Calu3 (cell line): ENCODE measurements around the gene SIL1. TPM values are rescaled to one million over a fixed set of nuclear protein-coding genes. Genes with fewer than 3 reads are reported as not detected.

ENCODE experiments used
- BruUV-seq: library from RNA; stranded (reverse); fragments of 400-500 nt; replicated peaks from 2 replicates; lab custom pipeline; 2021; lab: Mats Ljungman, UMichigan
- CTCF ChIA-PET: fragments of 300-600 bp; sonication (Branson Sonifier 250); formaldehyde crosslinking; loops from one replicate; lab custom pipeline; 2022; ENCODE audit warnings: antibody characterized with exemption; lab: Charles Lee
- DNase-seq: peaks from one replicate; pipeline ENCODE4 v3.0.0; 2022
- H3K27ac Mint-ChIP-seq: one replicate; pipeline ENCODE4 v1.8.0; 2022; ENCODE audit warnings: mixed read lengths; ENCODE audit not compliant: unreplicated experiment
- H3K27me3 Mint-ChIP-seq: one replicate; pipeline ENCODE4 v1.8.0; 2022; ENCODE audit warnings: mixed read lengths; ENCODE audit not compliant: unreplicated experiment
- H3K36me3 Mint-ChIP-seq: one replicate; pipeline ENCODE4 v1.8.0; 2022; ENCODE audit warnings: mild to moderate bottlenecking, moderate library complexity, mixed read lengths; ENCODE audit not compliant: insufficient read depth, unreplicated experiment
- H3K4me1 Mint-ChIP-seq: one replicate; pipeline ENCODE4 v1.8.0; 2022; ENCODE audit warnings: mild to moderate bottlenecking, low read depth, mixed read lengths; ENCODE audit not compliant: unreplicated experiment
- H3K4me3 Mint-ChIP-seq: one replicate; pipeline ENCODE4 v1.8.0; 2022; ENCODE audit warnings: mild to moderate bottlenecking, low read depth, moderate library complexity, mixed read lengths; ENCODE audit not compliant: unreplicated experiment
- H3K9me3 Mint-ChIP-seq: one replicate; pipeline ENCODE4 v1.8.0; 2022; ENCODE audit warnings: low read depth, mixed read lengths; ENCODE audit not compliant: unreplicated experiment
- intact Hi-C: fragments of 100-400 bp; cut with micrococcal nuclease; formaldehyde crosslinking; loops from one replicate; pipeline ENCODE4 v1.10.0; 2022; ENCODE audit not compliant: unreplicated experiment
- total RNA-seq: library from RNA; stranded (reverse); gene quantifications from 2 replicates; pipeline ENCODE4 v1.2.3, GENCODE V29; 2022
- TF ChIP-seq, protein P1 (sequence below): fragments of 200-600 bp; IDR thresholded peaks from one replicate; pipeline ENCODE4 v1.8.0; 2022; ENCODE audit warnings: antibody characterized with exemption; ENCODE audit not compliant: unreplicated experiment

The SIL1 gene
- total RNA-seq, 1 experiment from 2014 or later: 45.8 TPM

DNA sequence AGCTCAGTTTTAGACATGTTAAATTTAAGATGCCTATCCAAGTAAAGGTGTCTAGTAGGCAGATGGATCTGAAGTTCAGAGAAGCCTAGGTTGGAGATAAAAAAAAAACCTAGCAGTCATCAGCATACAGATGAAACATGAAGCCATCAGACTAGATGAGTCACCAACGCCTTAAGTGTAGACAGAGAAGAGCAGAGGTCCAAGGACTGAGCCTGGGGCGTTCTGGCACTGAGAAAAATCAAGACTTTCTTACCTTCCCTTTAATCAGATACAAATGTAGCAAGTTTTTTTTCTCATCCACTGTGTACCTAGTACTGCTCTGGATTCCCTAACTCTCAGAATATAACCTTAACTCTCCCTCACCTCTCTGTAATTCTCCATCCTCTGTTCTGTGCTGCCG is 97.3 kb downstream of the SIL1 start:
- intact Hi-C loops: no loop called here
- CTCF ChIA-PET: no interaction called here
- Mint-ChIP-seq H3K36me3 (no peaks in the 10 kb centered on the region), H3K4me1 (peaks cover 10% of the 10 kb centered on the region), H3K9me3 (no peaks in the 10 kb centered on the region), H3K27me3 (no peaks in the 10 kb centered on the region), H3K27ac (no peak overlapping the region), H3K4me3 (no peak overlapping the region)
- no TSS peak for BruUV-seq
- TF ChIP-seq, protein P1, sequence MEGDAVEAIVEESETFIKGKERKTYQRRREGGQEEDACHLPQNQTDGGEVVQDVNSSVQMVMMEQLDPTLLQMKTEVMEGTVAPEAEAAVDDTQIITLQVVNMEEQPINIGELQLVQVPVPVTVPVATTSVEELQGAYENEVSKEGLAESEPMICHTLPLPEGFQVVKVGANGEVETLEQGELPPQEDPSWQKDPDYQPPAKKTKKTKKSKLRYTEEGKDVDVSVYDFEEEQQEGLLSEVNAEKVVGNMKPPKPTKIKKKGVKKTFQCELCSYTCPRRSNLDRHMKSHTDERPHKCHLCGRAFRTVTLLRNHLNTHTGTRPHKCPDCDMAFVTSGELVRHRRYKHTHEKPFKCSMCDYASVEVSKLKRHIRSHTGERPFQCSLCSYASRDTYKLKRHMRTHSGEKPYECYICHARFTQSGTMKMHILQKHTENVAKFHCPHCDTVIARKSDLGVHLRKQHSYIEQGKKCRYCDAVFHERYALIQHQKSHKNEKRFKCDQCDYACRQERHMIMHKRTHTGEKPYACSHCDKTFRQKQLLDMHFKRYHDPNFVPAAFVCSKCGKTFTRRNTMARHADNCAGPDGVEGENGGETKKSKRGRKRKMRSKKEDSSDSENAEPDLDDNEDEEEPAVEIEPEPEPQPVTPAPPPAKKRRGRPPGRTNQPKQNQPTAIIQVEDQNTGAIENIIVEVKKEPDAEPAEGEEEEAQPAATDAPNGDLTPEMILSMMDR: no peak
- DNase-seq: no peak

DNA sequence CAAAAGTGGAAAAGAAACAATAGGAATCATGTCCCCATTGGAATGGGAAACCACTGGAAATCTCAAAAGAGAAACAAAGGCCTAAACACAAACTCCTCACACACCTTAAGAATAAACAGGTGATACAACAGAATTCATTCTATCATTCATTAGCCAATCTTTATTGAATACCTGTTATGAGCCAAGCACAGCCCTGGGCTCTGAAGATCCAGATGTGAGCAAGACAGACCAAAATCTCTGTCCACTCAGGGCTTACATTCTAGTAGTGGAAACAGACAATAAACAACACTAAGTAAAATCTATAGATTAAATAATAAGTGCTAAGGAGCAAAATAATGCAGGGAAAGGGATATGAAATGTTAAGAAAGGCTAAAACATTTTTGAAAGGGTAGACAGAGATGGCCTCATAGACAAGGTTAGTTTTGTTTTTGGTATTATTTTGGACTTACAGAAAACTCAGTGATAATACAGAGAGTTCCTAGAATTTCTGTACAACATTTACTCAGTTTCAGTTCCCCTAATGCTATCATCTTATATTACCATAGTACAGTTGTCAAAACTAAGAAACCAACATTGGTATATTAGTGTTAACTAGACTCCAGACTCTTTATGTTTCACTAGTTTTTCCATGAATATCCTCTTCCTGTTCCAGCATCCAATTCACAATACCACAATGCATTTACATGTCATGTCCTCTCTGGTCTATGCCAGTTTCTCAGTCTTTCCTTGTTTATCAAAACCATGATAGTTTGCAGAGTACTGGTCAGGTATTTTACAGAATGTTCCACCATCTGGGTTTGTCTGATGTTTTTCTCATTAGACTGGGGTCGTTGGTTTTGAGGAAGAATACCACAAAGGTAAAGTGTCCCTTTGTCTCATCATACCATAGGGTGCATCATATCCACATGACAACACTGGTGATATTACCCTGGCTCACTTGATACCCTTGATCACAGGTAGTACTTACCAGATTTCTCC is 103.7 kb downstream of the SIL1 start:
- H3K36me3 Mint-ChIP-seq: no peaks in the 10 kb centered on the region
- H3K9me3 Mint-ChIP-seq: no peaks in the 10 kb centered on the region
- H3K4me1 Mint-ChIP-seq: no peaks in the 10 kb centered on the region
- intact Hi-C loops: no loop called here
- DNase-seq: no peak
- TF ChIP-seq, protein P1: no peak
- no peak overlapping the region for H3K4me3 Mint-ChIP-seq
- no peak overlapping the region for H3K27ac Mint-ChIP-seq
- H3K27me3 Mint-ChIP-seq: no peaks in the 10 kb centered on the region
- CTCF ChIA-PET: no interaction called here
- no TSS peak for BruUV-seq

DNA sequence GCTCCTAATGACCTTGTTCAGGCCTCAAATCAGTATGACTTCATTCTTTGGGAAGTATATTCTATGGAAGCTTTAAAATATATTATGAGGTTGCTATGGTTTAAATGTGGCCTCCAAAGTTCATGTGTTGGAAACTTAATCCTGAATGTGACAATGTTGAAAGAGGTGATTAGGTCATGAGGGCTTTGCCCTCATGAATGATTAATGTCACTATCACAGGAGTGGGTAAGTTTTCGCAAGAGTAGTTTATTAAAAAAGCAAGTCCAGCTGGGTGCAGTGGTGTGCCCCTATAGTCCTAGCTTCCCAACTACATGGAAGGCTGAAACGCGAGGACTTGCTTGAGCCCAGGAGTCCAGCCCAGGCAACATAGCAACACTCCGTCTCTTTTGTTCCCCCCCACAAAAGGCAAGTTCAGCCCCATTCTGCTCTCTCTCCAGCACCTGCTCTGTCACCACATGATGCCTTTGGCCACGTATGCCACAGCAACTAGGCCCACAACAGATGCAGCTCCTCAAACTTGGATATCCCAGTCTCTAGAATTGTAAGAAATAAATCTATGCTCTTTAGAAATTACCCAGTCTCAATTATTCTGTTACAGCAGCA is 105.3 kb downstream of the SIL1 start:
- no peak for DNase-seq
- Mint-ChIP-seq H3K27me3 (no peaks in the 10 kb centered on the region), H3K27ac (no peak overlapping the region), H3K4me1 (peaks cover 5% of the 10 kb centered on the region), H3K4me3 (no peak overlapping the region), H3K9me3 (no peaks in the 10 kb centered on the region), H3K36me3 (no peaks in the 10 kb centered on the region)
- TF ChIP-seq, protein P1: no peak
- intact Hi-C loops: no loop called here
- BruUV-seq: no TSS peak
- CTCF ChIA-PET: interaction anchor here (1.0 kb wide), 1 partner anchor 173 kb away, joined by 3 read pairs; no protein-coding TSS in a partner anchor

DNA sequence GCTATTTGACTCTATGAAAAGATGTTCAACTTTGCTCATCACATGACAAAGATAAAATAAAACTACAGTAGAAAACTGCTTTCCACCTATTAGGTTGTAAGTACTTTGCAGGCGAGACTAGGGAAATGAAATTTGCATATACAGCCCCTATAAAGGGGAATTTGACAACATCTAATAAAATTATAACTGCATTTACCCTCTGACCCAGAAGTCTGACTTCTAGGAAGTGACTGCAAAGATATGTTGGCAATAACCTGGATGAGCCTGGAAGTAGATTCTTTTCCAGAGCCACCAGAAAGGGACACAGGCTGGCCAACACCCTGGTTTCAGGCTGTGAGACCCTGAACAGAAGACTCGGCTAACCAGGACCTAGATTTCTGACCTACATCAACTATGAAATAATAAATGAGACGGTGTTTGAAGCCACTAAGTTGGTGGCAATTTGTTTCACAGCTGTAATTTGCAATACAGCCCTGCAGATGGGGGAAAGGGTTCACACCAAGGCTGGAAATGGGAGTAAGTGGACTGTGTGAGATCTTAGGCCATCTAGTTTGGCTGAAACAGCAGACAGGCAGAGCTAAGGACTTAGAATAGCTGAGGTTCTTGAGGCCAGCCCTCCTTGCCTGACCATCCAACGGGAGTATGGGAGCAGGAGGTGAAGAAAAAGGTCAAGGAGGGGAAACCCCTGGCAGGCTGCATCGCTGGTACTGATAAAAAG is 106.6 kb downstream of the SIL1 start:
- intact Hi-C loops: no loop called here

More for the DNA sequence above, 106.6 kb downstream of the SIL1 start:
- H3K27me3 Mint-ChIP-seq: no peaks in the 10 kb centered on the region
- DNase-seq: no peak
- TF ChIP-seq, protein P1: no peak
- H3K36me3 Mint-ChIP-seq: no peaks in the 10 kb centered on the region
- H3K27ac Mint-ChIP-seq: no peak overlapping the region
- no peaks in the 10 kb centered on the region for H3K9me3 Mint-ChIP-seq
- peaks cover 7% of the 10 kb centered on the region for H3K4me1 Mint-ChIP-seq
- CTCF ChIA-PET: no interaction called here
- no TSS peak for BruUV-seq
- H3K4me3 Mint-ChIP-seq: no peak overlapping the region
